NCI-H1092 (cell line): Measurements from ENCODE around the gene TMEM256.
A peak's percentile ranks its signal among the peaks of the same experiment; 100 is the strongest.

Experiments used
- DNase-seq: peaks from one replicate; lab custom pipeline; 2025; lab: John Stamatoyannopoulos, UW

TMEM256 gene

GRCh38 chr17:7403977-7404736 lies at the start of gene TMEM256:
Gene TMEM256, minus strand, starts transcription at chr17:7404097. Its CDS starts 13 bp downstream, at chr17:7404084.
- DNase-seq: peak; percentile 95

- DNase-seq: no peak
Measured at GRCh38 chr17:7448461-7448860, 44.6 kb upstream of the TMEM256 start.

- no peak for DNase-seq
Measured at GRCh38 chr17:7445619-7445968, 41.7 kb upstream of the TMEM256 start.

GRCh38 chr17:7444682-7445618 lies 41.1 kb upstream of the TMEM256 start, which contains the start of gene CHRNB1:
Gene CHRNB1, plus strand, starts transcription at chr17:7445061. Its CDS starts 67 bp downstream, at chr17:7445128.
- DNase-seq: no peak

- no peak for DNase-seq
Measured at GRCh38 chr17:7443499-7444485, 39.9 kb upstream of the TMEM256 start.

GRCh38 chr17:7442142-7442541 lies 38.2 kb upstream of the TMEM256 start:
- no peak for DNase-seq

GRCh38 chr17:7441266-7441665 lies 37.4 kb upstream of the TMEM256 start:
- DNase-seq: no peak

- DNase-seq: no peak
Measured at GRCh38 chr17:7440834-7441195, 36.9 kb upstream of the TMEM256 start.

- DNase-seq: peak; percentile 38
Measured at GRCh38 chr17:7440113-7440833, 36.4 kb upstream of the TMEM256 start.

- no peak for DNase-seq
Measured at GRCh38 chr17:7439462-7440112, 35.7 kb upstream of the TMEM256 start, which contains the start of gene FGF11. Gene FGF11, plus strand, starts transcription at chr17:7439512. Its CDS starts 109 bp downstream, at chr17:7439621.

- DNase-seq: no peak
Measured at GRCh38 chr17:7438656-7439460, 35.0 kb upstream of the TMEM256 start.

GRCh38 chr17:7437950-7438614 lies 34.2 kb upstream of the TMEM256 start:
- DNase-seq: no peak

- no peak for DNase-seq
Measured at GRCh38 chr17:7437369-7437863, 33.5 kb upstream of the TMEM256 start.

GRCh38 chr17:7436556-7437368 lies 32.9 kb upstream of the TMEM256 start:
- DNase-seq: peak; percentile 62

GRCh38 chr17:7435676-7436555 lies 32.0 kb upstream of the TMEM256 start:
- DNase-seq: no peak

GRCh38 chr17:7432296-7432695 lies 28.4 kb upstream of the TMEM256 start:
- DNase-seq: no peak

- no peak for DNase-seq
Measured at GRCh38 chr17:7431231-7431630, 27.3 kb upstream of the TMEM256 start.
